Measurements from ENCODE around the gene SLC3A2.

DNA sequence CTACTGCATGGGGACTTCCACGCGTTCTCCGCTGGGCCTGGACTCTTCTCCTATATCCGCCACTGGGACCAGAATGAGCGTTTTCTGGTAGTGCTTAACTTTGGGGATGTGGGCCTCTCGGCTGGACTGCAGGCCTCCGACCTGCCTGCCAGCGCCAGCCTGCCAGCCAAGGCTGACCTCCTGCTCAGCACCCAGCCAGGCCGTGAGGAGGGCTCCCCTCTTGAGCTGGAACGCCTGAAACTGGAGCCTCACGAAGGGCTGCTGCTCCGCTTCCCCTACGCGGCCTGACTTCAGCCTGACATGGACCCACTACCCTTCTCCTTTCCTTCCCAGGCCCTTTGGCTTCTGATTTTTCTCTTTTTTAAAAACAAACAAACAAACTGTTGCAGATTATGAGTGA lies 7.7 kb downstream of the SLC3A2 start:
- TF ChIP-seq, protein P1, sequence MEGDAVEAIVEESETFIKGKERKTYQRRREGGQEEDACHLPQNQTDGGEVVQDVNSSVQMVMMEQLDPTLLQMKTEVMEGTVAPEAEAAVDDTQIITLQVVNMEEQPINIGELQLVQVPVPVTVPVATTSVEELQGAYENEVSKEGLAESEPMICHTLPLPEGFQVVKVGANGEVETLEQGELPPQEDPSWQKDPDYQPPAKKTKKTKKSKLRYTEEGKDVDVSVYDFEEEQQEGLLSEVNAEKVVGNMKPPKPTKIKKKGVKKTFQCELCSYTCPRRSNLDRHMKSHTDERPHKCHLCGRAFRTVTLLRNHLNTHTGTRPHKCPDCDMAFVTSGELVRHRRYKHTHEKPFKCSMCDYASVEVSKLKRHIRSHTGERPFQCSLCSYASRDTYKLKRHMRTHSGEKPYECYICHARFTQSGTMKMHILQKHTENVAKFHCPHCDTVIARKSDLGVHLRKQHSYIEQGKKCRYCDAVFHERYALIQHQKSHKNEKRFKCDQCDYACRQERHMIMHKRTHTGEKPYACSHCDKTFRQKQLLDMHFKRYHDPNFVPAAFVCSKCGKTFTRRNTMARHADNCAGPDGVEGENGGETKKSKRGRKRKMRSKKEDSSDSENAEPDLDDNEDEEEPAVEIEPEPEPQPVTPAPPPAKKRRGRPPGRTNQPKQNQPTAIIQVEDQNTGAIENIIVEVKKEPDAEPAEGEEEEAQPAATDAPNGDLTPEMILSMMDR (IDR thresholded peaks at IDR 0.05) = no peak
- no peak for TF ChIP-seq POLR2A (IDR thresholded peaks at IDR 0.05)

All from uterus (tissue), 2 donors.